GM18868 (cell line): ENCODE results near the gene VENTX.

Experiments used
- ATAC-seq: cut with Tn5 transposase; IDR thresholded peaks from one replicate; pipeline ENCODE4 v1.9.1; 2021; ENCODE audit warnings: mild to moderate bottlenecking, moderate library complexity; ENCODE audit not compliant: unreplicated experiment

Gene VENTX

DNA sequence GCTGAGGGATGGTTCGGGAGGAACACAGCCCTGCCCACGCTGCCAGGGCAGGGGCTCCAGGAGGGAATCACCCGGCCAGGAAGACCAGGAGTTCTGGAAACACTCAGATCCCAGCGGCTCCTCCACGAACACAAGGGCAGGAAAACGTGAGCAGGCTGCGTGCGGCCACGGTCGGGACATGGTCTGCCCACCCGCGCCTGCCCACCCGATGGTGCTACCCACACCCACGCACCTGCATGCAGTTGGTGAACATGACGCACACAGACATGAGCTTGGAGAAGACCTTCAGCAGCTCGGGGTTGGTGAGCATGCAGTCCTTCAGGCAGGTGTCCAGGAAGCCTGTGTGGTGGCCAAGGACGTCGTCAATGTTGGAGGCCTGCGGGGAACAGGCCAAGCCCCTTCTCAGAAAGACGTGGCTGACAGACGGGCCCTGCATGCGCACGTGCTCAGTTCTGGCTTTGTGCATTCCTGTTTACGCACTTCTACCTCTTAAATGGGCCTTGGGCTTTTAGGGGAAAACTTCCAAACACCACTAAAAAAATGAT lies 45.3 kb downstream of the VENTX start:
- no peak for ATAC-seq

DNA sequence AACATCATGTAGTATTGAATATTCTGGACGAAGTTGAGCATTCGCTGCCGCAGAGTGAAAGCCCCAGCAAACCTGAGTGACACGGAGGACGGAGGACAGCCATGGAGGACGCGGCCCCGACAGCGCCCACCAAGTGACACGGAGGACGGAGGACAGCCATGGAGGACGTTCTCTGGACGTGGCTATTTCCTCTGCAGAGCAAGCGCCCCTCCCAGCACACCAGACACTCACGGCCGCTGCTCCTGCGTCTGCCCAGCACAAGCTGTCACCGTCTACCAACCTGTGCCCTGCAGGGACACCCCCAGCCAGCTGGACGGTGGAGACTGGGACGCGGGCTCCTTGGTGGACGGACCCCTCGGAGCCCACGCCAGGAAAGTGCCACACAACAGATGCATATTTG lies 46.3 kb downstream of the VENTX start:
- no peak for ATAC-seq

DNA sequence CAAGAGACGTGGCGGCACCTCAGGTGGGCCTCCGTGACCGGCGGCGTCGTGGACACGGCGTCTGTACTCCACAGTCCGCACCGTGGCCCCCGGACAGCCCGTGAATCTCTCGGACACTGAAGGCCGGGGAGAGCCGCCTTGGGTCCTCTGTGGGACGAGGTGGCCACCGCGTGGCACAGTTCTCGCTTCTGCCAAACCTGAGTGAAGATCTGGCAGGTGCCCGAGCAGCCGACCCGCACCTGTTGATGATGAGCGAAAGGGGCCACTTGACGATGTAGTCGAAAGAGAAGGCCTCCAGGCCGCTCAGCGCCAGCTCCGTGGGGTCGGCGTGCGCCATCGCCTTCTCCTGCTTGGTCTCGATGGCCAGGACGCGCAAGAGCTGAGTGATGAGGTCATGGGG lies 47.6 kb downstream of the VENTX start:
- ATAC-seq: no peak

DNA sequence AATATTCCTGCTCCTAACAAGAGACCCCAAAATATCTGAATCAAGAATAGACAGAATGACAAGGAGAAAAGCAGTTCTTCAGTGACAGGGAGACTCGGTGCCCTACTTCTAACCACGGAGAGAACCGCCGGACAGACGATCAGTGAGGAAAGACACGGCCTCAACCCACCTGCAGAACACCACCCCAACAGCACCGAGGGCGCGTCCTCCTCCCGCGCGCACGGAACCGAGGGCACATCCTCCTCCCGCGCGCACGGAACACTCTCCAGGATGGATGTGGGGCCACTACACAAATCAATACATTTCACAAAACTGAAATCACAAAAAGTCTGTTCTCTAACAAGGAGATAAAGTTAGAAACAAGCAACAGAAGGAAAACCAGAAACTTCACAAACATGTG lies 48.7 kb downstream of the VENTX start:
- ATAC-seq: no peak

DNA sequence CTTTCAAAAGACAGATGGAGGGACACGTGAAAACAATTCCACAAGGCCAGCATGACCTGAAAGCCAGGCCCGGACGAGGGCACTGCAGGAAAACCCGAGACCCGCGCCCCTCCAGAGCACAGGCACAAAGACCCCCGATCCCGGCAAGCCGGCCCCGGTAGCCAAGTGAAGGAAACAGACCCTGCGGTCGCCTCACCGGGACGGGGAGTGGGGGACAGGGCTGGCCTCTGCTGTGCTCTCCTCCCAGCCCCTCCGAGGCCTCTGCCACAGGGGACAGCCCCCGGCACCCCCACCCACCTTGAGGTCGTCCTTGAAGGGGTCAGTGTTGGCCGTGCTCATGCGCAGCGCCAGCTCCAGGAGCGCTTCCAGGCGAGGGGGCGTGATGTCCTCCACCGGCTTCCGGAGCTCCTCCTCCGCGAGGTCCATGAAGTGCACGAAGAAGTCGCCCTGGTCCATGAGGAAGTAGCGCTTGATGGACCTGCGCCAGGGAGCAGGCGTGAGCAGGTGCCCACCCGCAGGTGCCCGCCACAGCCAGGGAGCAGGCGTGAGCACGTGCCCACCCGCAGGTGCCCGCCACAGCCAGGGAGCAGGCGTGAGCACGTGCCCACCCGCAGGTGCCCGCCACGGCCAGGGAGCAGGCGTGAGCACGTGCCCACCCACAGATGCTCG lies 50.3 kb downstream of the VENTX start:
- ATAC-seq: no peak

DNA sequence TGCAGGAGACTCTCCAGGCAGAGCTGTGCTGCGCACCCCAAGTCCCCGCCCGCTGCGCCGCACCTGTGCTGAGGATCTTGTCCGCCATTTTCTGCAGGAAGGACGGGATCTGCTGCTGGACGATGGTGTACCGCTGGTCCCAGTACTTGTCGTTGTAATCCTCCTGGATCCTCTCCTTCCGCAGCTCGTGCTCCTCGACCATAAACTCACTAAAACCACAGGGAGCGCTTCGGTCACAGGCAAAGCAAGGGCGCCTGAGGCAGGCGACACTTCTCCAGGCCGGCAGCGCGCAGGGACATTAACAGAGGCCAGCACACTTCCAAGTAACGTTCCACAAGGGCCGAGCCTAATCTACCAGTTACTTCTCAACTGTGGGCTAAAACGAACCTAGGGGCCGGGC lies 52.1 kb downstream of the VENTX start:
- no peak for ATAC-seq
